B cell (primary cell): ENCODE results near the gene ADAMTS12. TPM values are rescaled to one million over a fixed set of nuclear protein-coding genes. Genes with fewer than 3 reads are reported as not detected.

Experiments
- ATAC-seq: fragments of 200-7000 bp; cut with Tn5 transposase; one replicate; pipeline ENCODE4 v1.10.0; 2021; ENCODE audit warnings: low read depth, mild to moderate bottlenecking, moderate number of reproducible peaks, moderate library complexity
- CTCF ChIA-PET: fragments of 350-600 bp; sonication (Branson Sonifier 250); formaldehyde crosslinking; loops from one replicate; lab custom pipeline; 2021; ENCODE audit warnings: antibody characterized with exemption, inconsistent platforms; lab: Charles Lee
- POLR2A ChIA-PET: fragments of 350-600 bp; sonication (Branson Sonifier 250); formaldehyde crosslinking; loops from one replicate; lab custom pipeline; 2021; ENCODE audit warnings: antibody characterized with exemption; lab: Charles Lee
- DNase-seq: peaks from one replicate; pipeline ENCODE4 v3.0.0; 2013
- H2AFZ ChIP-seq: 2 replicates; pipeline ENCODE4 v1.6.1; 2012; ENCODE audit warnings: mild to moderate bottlenecking, low read depth, low read length; ENCODE audit not compliant: insufficient read depth, poor library complexity, severe bottlenecking
- H3K27ac ChIP-seq, 2 donors: 1 replicate in 1 of 2; 2 replicates in 1 of 2; pipeline ENCODE4 v1.5.1; 2012 to 2013; ENCODE audit warnings: low read length in 2 of 2, mild to moderate bottlenecking in 2 of 2, moderate library complexity in 1 of 2
- H3K27me3 ChIP-seq, 4 experiments: fragments of 200-600 bp in 1 of 4; sonication (generic) in 1 of 4; replicated peaks in 1 of 4; 1 replicate in 2 of 4; 2 replicates in 2 of 4; pipeline versions ENCODE4 v1.6.1 to v1.7.0; 2013 to 2016; ENCODE audit warnings: low read length in 3 of 4, mild to moderate bottlenecking in 2 of 4, mixed read lengths in 1 of 4, moderate library complexity in 1 of 4; ENCODE audit not compliant: insufficient read depth in 4 of 4, control insufficient read depth in 3 of 4; ENCODE audit errors: control extremely low read depth in 1 of 4
- H3K36me3 ChIP-seq, 2 experiments: replicated peaks in 1 of 2; 1 replicate in 1 of 2; 2 replicates in 1 of 2; pipeline versions ENCODE4 v1.6.1 to v1.7.1; 2013; ENCODE audit warnings: low read length in 1 of 2; ENCODE audit not compliant: insufficient read depth in 2 of 2, control insufficient read depth in 1 of 2; ENCODE audit errors: control extremely low read depth in 1 of 2, extremely low read depth in 1 of 2
- H3K4me1 ChIP-seq, 2 donors: fragments of 200-600 bp in 1 of 2; sonication (generic) in 1 of 2; 1 replicate in 1 of 2; 2 replicates in 1 of 2; pipeline versions ENCODE4 v1.5.1 to v1.6.1; 2013 to 2017; ENCODE audit warnings: low read length in 2 of 2; ENCODE audit not compliant: control insufficient read depth in 2 of 2, insufficient read depth in 2 of 2
- H3K4me2 ChIP-seq: replicated peaks from 2 replicates; pipeline ENCODE3; 2012; ENCODE audit warnings: mild to moderate bottlenecking, low read depth, low read length; ENCODE audit not compliant: poor library complexity, severe bottlenecking
- H3K4me3 ChIP-seq, 5 experiments: fragments of 200-600 bp in 1 of 5; sonication (generic) in 1 of 5; 1 replicate in 3 of 5; 2 replicates in 2 of 5; pipeline versions ENCODE4 v1.5.1 to v1.7.0; 2011 to 2016; ENCODE audit warnings: low read length in 4 of 5, mild to moderate bottlenecking in 4 of 5, low read depth in 2 of 5, control low read depth in 1 of 5, moderate library complexity in 1 of 5; ENCODE audit not compliant: insufficient read depth in 1 of 5; ENCODE audit errors: control extremely low read depth in 1 of 5, extremely low read depth in 1 of 5
- H3K79me2 ChIP-seq: fragments of 200-600 bp; sonication (generic); one replicate; pipeline ENCODE4 v1.6.0; 2016; ENCODE audit warnings: low read length; ENCODE audit not compliant: control insufficient read depth, insufficient read depth
- H3K9ac ChIP-seq: fragments of 200-600 bp; sonication (generic); 2 replicates; pipeline ENCODE4 v1.6.1; 2017; ENCODE audit warnings: mild to moderate bottlenecking, low read length, moderate library complexity
- H3K9me3 ChIP-seq, 3 donors: one replicate each; pipeline versions ENCODE4 v1.6.1 to v1.7.1; 2013; ENCODE audit warnings: low read length in 2 of 3; ENCODE audit not compliant: control insufficient read depth in 2 of 3, insufficient read depth in 1 of 3; ENCODE audit errors: control extremely low read depth in 1 of 3
- H4K20me1 ChIP-seq: 2 replicates; pipeline ENCODE4 v1.6.0; 2012; ENCODE audit warnings: mild to moderate bottlenecking, low read length; ENCODE audit not compliant: insufficient read depth, control insufficient read depth, poor library complexity, severe bottlenecking
- H3K27ac Mint-ChIP-seq: one replicate; pipeline ENCODE4 v1.8.0; 2021; ENCODE audit warnings: mixed read lengths
- H3K27me3 Mint-ChIP-seq: one replicate; pipeline ENCODE4 v1.8.0; 2021; ENCODE audit warnings: mixed read lengths
- H3K4me1 Mint-ChIP-seq: one replicate; pipeline ENCODE4 v1.8.0; 2021; ENCODE audit warnings: mixed read lengths
- H3K4me3 Mint-ChIP-seq: one replicate; pipeline ENCODE4 v1.8.0; 2021; ENCODE audit warnings: mixed read lengths
- H3K9me3 Mint-ChIP-seq: one replicate; pipeline ENCODE4 v1.8.0; 2022; ENCODE audit warnings: mixed read lengths; ENCODE audit not compliant: insufficient read depth
- CTCF ChIP-seq: fragments of 200-600 bp; IDR thresholded peaks from one replicate; pipeline ENCODE4 v1.8.0; 2022; ENCODE audit warnings: antibody characterized with exemption, mild to moderate bottlenecking
- EZH2 ChIP-seq: IDR thresholded peaks from 2 replicates; pipeline ENCODE4 v1.6.1; 2012; ENCODE audit warnings: borderline replicate concordance, low read depth, mild to moderate bottlenecking, moderate library complexity, low read length; ENCODE audit not compliant: insufficient read depth, poor library complexity, severe bottlenecking
- WGBS: methylation state at CpG from one replicate; pipeline ENCODE4 v1.1.5; 2013; ENCODE audit warnings: missing lambda C conversion rate; ENCODE audit not compliant: insufficient coverage; 5-methylcytosine and 5-hydroxymethylcytosine counted together
- intact Hi-C: fragments of 100-400 bp; cut with micrococcal nuclease; formaldehyde crosslinking; loops from one replicate; pipeline ENCODE4 v1.10.0; 2022
- polyA plus RNA-seq: library from polyadenylated mRNA; depleted of rRNA; stranded (reverse); fragments of >200 nt; gene quantifications from 2 replicates; pipeline ENCODE4 v1.2.3, GENCODE V29; 2012
- total RNA-seq, 2 donors: library from RNA; stranded (reverse); fragments of 120-200 nt in 1 of 2; gene quantifications; 1 replicate in 1 of 2; 2 replicates in 1 of 2; pipeline versions ENCODE4 v1.2.3 to v1.2.4, GENCODE V29; 2013 to 2022

Gene ADAMTS12
- total and polyA plus RNA-seq, 2 donors (not counting 1 experiment from before 2014, with no cell fraction given): not detected

DNA sequence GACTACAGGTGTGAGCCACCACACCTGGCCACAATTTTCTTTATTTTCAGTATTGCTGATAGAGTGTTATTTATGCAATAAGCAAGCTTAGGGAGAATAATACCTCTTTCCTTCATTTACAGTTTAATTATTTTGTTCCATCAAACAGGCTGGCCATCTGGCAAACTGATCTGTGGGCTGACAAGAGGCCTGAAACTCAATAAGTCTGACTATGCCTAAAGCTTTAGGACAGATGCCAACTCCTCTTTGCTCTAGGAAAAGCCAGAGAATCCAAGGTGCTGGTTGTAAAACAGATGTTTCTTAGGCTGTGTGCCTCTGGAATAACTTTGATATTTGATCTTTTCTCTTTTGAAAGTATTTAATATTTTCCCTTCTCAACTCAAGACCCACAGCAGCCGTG lies 352.6 kb downstream of the ADAMTS12 start:
- no peaks in the 10 kb centered on the region for H3K4me1 Mint-ChIP-seq
- ChIA-PET POLR2A (no interaction called here), CTCF (interaction anchor here (0.6 kb wide), 1 partner anchor 104 kb away, joined by 3 read pairs; no protein-coding TSS in a partner anchor)
- peaks cover 0 to 3% (median 0%) of the 10 kb centered on the region in 4 experiments for H3K27me3 ChIP-seq
- H3K4me3 ChIP-seq: no peak overlapping the region
- peaks cover 0 to 6% (median 0%) of the 10 kb centered on the region in 3 donors for H3K9me3 ChIP-seq
- intact Hi-C loops: no loop called here
- H3K9me3 Mint-ChIP-seq: peaks cover 2% of the 10 kb centered on the region
- DNase-seq: no peak
- no peak overlapping the region for H3K4me3 Mint-ChIP-seq
- H3K9ac ChIP-seq: no peak overlapping the region
- H3K79me2 ChIP-seq: no peaks in the 10 kb centered on the region
- no peak for TF ChIP-seq CTCF
- no peak for TF ChIP-seq EZH2
- H2AFZ ChIP-seq: no peak overlapping the region
- WGBS: no CpG with 5 or more reads among the region's 1 CpG
- H4K20me1 ChIP-seq: no peaks in the 10 kb centered on the region
- no peak for ATAC-seq
- H3K36me3 ChIP-seq: no peaks in the 10 kb centered on the region
- H3K4me2 ChIP-seq: no peak overlapping the region
- H3K27ac ChIP-seq: no peak overlapping the region
- no peak overlapping the region for H3K27ac Mint-ChIP-seq
- peaks cover 18% of the 10 kb centered on the region for H3K27me3 Mint-ChIP-seq
- H3K4me1 ChIP-seq: no peaks in the 10 kb centered on the region

- Histone ChIP-seq H3K4me1 (no peaks in the 10 kb centered on the region), H3K4me2 (no peak overlapping the region), H3K9ac (no peak overlapping the region), H2AFZ (no peak overlapping the region), H4K20me1 (no peaks in the 10 kb centered on the region), H3K9me3 (peaks cover 0 to 6% (median 0%) of the 10 kb centered on the region in 3 donors), H3K27ac (no peak overlapping the region), H3K79me2 (no peaks in the 10 kb centered on the region), H3K4me3 (no peak overlapping the region), H3K27me3 (peaks cover 0 to 3% (median 0%) of the 10 kb centered on the region in 4 experiments), H3K36me3 (no peaks in the 10 kb centered on the region)
- intact Hi-C loops: no loop called here
- Mint-ChIP-seq H3K27me3 (peaks cover 18% of the 10 kb centered on the region), H3K9me3 (peaks cover 2% of the 10 kb centered on the region), H3K4me1 (no peaks in the 10 kb centered on the region), H3K4me3 (no peak overlapping the region), H3K27ac (no peak overlapping the region)
- CTCF ChIA-PET: no interaction called here
- ATAC-seq (no peak), DNase-seq (no peak)
- 100% methylated on average over 2 of the region's 2 CpGs for WGBS
- TF ChIP-seq CTCF (no peak), EZH2 (no peak)
- POLR2A ChIA-PET: no interaction called here
Measured at GRCh38 chr5:33538201-33538600, 353.6 kb downstream of the ADAMTS12 start.
